ENCODE measurements around the gene IL34.
"Not testable (repeated sequence)": the region's sequence is repeated elsewhere in the genome, so short reads cannot be mapped to it uniquely, and the experiment has no call there.

Gene IL34

GRCh38 chr16:70646260-70647241, at the start of gene IL34:
Gene IL34 (plus strand): TSS chr16:70646559. CDS start chr16:70646948, 389 bp downstream.
- DNase-seq = no peak

- no peak for DNase-seq
Observed at GRCh38 chr16:70597135-70597835, 49.1 kb upstream of the IL34 start.

GRCh38 chr16:70598937-70599503, 47.3 kb upstream of the IL34 start:
- no peak for DNase-seq

GRCh38 chr16:70600730-70601129, 45.6 kb upstream of the IL34 start:
- no peak for DNase-seq

GRCh38 chr16:70601576-70602575, 44.5 kb upstream of the IL34 start:
- no peak for DNase-seq

GRCh38 chr16:70602831-70603230, 43.5 kb upstream of the IL34 start:
- DNase-seq = no peak

GRCh38 chr16:70604407-70605282, 41.7 kb upstream of the IL34 start:
- no peak for DNase-seq

- no peak for DNase-seq
Observed at GRCh38 chr16:70605283-70605657, 41.1 kb upstream of the IL34 start.

- DNase-seq = no peak
Observed at GRCh38 chr16:70608521-70608920, 37.8 kb upstream of the IL34 start.

- no peak for DNase-seq
Observed at GRCh38 chr16:70610273-70611223, 35.8 kb upstream of the IL34 start.

GRCh38 chr16:70611224-70611598, 35.1 kb upstream of the IL34 start:
- DNase-seq = no peak

GRCh38 chr16:70611785-70612303, 34.5 kb upstream of the IL34 start:
- DNase-seq = no peak

- DNase-seq = no peak
Observed at GRCh38 chr16:70612931-70613330, 33.4 kb upstream of the IL34 start.

GRCh38 chr16:70614208-70614951, 32.0 kb upstream of the IL34 start:
- no peak for DNase-seq

GRCh38 chr16:70615945-70616344, 30.4 kb upstream of the IL34 start:
- no peak for DNase-seq

GRCh38 chr16:70621864-70622263, 24.5 kb upstream of the IL34 start:
- DNase-seq = not testable (repeated sequence)

GRCh38 chr16:70627696-70628095, 18.7 kb upstream of the IL34 start:
- no peak for DNase-seq

- DNase-seq = no peak
Observed at GRCh38 chr16:70630960-70631745, 15.2 kb upstream of the IL34 start.

Measured in GDM1 (cell line).